HFFc6 (cell line): Measurements from ENCODE around the gene MCF2L. TPM values are rescaled to one million over a fixed set of nuclear protein-coding genes. Genes with fewer than 3 reads are reported as not detected.
A peak's percentile ranks its signal among the peaks of the same experiment; 100 is the strongest.

Experiments
- DNase-seq: peaks from one replicate; pipeline ENCODE4 v3.0.0-alpha.2; 2018
- H3K27ac Mint-ChIP-seq: 2 replicates; pipeline ENCODE4 v1.8.0; 2020; ENCODE audit warnings: mild to moderate bottlenecking, mixed read lengths
- H3K27me3 Mint-ChIP-seq: 2 replicates; pipeline ENCODE4 v1.8.0; 2021; ENCODE audit warnings: mild to moderate bottlenecking, moderate library complexity, mixed read lengths; ENCODE audit not compliant: insufficient read depth
- H3K36me3 Mint-ChIP-seq: 2 replicates; pipeline ENCODE4 v1.8.0; 2021; ENCODE audit warnings: low read depth, mixed read lengths
- H3K4me1 Mint-ChIP-seq: 2 replicates; pipeline ENCODE4 v1.8.0; 2020; ENCODE audit warnings: low read depth, mixed read lengths
- H3K4me3 Mint-ChIP-seq: 2 replicates; pipeline ENCODE4 v1.8.0; 2020; ENCODE audit warnings: mild to moderate bottlenecking, moderate library complexity, mixed read lengths
- H3K9me3 Mint-ChIP-seq: 2 replicates; pipeline ENCODE4 v1.8.0; 2020; ENCODE audit warnings: mild to moderate bottlenecking, mixed read lengths
- total RNA-seq, 6 experiments: library from RNA; stranded (reverse); fragmentation: NEBNext Ultra II Directional; extraction: Animal tissue kit (Norgen Biotek cat#: 25700); gene quantifications; 2 replicates in 1 of 6; 3 replicates in 5 of 6; pipeline ENCODE4 v1.2.3, GENCODE V29; 2021
- TF ChIP-seq, protein P1 (sequence below): fragments of 200-600 bp; sonication (generic); IDR thresholded peaks from 2 replicates; pipeline ENCODE4 v1.5.0; 2021; ENCODE audit warnings: antibody characterized with exemption, mild to moderate bottlenecking

Gene MCF2L
- total RNA-seq, 6 experiments from 2014 or later, result not detected

DNA sequence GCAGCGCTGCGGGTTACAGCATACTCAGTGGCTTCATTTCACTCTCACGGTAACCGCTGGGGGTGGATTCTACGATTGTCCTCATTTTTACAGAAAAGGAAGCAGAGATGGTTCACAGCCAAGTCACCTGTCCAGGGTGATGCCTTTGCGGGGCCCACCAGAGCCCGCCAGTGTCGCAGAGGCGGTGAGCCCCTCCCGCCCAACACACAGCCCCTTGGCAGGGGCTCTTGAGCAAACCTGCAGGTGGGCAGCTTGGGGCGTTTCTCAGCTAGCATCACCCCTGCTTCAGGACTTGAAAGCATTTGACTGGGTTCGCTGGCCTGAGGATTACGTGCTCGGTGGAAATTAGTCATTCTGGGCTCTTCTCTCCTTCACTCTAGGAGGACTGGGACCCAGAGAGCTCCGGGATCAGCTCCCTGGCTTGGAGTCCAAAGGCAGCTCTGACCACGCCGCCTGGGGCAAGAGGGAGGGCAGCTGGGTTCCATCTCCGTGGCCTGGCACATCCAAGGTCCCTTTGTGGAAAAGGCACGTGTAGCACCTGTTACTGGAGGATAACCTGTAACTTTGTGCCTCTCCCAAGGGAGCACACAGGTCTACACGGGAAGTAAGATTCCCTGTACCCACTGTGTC lies 74.1 kb downstream of the MCF2L start:
- Mint-ChIP-seq H3K4me3 (no peak overlapping the region), H3K27ac (no peak overlapping the region), H3K9me3 (no peaks in the 10 kb centered on the region), H3K27me3 (peaks cover 53% of the 10 kb centered on the region), H3K36me3 (no peaks in the 10 kb centered on the region), H3K4me1 (no peaks in the 10 kb centered on the region)
- no peak for DNase-seq
- TF ChIP-seq, protein P1, sequence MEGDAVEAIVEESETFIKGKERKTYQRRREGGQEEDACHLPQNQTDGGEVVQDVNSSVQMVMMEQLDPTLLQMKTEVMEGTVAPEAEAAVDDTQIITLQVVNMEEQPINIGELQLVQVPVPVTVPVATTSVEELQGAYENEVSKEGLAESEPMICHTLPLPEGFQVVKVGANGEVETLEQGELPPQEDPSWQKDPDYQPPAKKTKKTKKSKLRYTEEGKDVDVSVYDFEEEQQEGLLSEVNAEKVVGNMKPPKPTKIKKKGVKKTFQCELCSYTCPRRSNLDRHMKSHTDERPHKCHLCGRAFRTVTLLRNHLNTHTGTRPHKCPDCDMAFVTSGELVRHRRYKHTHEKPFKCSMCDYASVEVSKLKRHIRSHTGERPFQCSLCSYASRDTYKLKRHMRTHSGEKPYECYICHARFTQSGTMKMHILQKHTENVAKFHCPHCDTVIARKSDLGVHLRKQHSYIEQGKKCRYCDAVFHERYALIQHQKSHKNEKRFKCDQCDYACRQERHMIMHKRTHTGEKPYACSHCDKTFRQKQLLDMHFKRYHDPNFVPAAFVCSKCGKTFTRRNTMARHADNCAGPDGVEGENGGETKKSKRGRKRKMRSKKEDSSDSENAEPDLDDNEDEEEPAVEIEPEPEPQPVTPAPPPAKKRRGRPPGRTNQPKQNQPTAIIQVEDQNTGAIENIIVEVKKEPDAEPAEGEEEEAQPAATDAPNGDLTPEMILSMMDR, result no peak

DNA sequence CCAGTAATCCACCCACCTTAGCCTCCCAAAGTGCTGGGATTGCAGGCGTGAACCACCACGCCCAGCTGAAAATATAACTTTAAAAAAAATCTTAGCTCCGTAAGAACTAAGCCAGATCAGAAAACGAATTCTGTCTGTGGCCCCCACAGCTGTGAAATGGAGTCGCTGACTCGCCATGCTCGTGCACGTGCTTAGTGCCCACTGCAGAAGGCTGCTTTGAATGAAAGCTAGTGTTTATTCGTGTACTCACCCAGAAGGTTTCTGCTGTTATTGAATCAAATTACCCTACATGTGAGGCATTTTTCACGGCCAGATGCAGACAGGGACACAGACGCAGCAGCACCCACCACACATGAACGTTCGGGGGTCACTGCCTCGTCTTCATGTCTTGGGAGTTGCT lies 74.9 kb downstream of the MCF2L start:
- TF ChIP-seq, protein P1, result no peak
- H3K27me3 Mint-ChIP-seq, result peaks cover 54% of the 10 kb centered on the region
- H3K4me3 Mint-ChIP-seq, result no peak overlapping the region
- H3K4me1 Mint-ChIP-seq, result no peaks in the 10 kb centered on the region
- no peaks in the 10 kb centered on the region for H3K36me3 Mint-ChIP-seq
- no peak overlapping the region for H3K27ac Mint-ChIP-seq
- no peak for DNase-seq
- H3K9me3 Mint-ChIP-seq, result no peaks in the 10 kb centered on the region

DNA sequence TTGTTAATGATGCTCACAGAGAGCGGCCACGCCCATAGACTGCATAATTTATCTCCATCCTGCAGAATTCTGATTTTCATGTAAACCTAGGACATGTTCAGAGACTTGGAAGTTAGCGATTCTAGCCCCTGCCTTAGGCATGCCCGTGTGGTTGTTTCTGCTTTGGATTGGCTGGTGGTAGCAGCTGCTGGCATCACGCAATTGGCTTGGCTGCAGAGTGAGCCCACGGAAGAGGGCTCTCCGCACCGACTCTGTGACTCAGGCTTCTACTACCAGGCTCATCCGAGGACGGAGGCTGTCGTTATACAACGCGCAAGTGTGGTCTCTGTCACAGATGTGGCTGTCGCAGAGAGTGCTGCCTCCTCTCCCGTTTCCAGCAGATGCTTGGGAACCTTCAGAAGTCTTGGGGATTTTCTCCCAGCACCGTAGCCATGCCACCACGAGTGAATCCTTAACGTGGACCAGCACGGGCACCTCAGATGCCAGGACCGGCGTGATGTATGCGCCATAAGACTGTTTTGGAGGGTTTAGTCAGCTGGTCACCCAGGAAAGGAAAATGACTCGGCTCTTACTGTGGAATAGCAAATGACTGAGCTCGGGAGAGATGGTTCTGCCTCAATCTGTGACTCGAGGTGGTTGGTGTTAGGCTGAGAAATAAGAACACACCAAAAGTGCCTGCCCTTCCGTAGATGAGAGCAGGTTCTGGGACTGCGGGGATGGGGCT lies 75.5 kb downstream of the MCF2L start:
- Mint-ChIP-seq H3K4me1 (no peaks in the 10 kb centered on the region), H3K27ac (no peak overlapping the region), H3K4me3 (no peak overlapping the region), H3K36me3 (no peaks in the 10 kb centered on the region), H3K9me3 (no peaks in the 10 kb centered on the region), H3K27me3 (peaks cover 54% of the 10 kb centered on the region)
- TF ChIP-seq, protein P1, result no peak
- peak; percentile 13 for DNase-seq

DNA sequence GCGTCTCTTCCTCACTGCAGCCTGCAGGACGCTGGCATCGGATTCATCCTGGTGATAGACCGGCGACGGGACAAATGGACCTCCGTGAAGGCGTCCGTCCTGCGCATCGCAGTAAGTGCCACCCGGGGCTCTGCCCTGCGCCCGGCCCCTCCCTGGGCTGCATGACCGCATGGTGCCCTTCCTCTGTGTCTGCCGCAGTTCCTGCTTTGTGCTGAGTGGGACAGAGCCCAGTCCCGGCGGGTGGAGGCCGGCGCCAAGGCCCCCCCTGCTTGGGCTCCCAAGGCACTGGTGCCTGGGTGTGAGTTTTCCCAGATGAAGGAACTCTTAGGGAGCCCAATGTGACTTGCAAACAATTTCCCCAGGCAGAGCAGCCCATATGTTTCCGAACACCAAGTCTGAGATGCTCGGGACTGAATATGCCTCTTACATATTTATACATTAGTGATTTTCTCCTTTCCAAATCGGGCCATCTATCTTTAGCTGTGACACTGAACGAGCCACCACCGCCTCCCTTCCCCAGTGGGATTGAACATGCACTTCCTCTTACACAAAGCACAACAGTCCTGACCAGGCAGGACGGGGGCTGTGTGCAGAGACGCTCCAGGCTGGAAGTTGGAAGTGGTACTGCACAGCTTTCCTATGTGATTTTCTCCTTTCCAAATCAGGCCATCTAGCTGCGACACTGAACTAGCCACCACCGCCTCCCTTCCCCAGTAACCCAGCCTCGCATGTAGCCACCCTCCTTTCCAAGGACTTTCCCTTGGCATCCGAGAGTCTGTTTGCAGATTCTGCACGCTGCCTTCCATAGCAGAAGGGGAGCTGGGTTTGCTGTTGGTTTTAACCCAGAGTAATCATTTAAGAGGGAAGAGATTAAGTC lies 76.5 kb downstream of the MCF2L start:
- no peak for DNase-seq
- Mint-ChIP-seq H3K27me3 (peaks cover 53% of the 10 kb centered on the region), H3K27ac (no peak overlapping the region), H3K36me3 (no peaks in the 10 kb centered on the region), H3K4me1 (peaks cover 6% of the 10 kb centered on the region; the same call in 1 of the 2 replicates), H3K9me3 (no peaks in the 10 kb centered on the region), H3K4me3 (no peak overlapping the region)
- TF ChIP-seq, protein P1, result no peak

DNA sequence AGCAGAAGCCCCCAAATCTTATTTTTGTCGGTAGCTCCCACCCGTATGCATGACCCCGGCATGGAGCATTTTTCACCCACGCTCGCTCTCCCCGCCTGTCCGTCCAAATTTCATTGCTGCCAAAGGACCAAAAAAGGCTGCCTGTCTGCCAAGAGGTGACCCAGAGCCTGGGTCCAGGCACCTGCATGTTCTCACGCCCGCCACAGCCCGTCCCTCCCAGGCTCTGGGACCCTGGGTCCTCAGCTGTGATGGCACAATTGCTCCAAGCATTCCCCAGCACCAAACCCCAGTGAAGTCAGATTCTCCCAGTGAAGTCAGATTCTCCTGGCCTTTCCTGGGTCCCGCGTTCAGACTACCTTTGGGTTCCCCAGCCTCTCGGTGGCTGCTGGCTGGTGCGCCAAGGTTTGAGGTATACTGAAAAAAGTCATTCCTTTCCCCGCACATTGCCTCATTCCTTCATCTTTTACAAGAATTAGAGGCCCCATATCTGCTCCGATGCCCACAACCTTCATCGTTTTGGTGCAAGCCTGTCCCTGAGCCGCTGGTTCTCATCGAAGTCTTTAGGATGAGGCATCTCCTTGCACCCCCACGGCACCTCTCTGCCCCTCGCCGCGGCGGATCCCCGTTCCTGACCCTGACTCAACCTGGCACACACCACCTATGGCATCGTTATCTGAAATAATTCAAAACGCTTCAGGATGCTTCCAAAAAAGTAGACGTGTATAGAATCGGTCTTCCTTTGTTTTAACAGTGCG lies 77.3 kb downstream of the MCF2L start:
- Mint-ChIP-seq H3K4me3 (no peak overlapping the region), H3K27me3 (peaks cover 50% of the 10 kb centered on the region), H3K4me1 (peaks cover 6% of the 10 kb centered on the region; the same call in 1 of the 2 replicates), H3K36me3 (no peaks in the 10 kb centered on the region), H3K27ac (no peak overlapping the region), H3K9me3 (no peaks in the 10 kb centered on the region)
- TF ChIP-seq, protein P1, result no peak
- no peak for DNase-seq
